Stimulated activated CD8-positive, alpha-beta memory T cell treated with anti-CD3 and anti-CD28 coated beads, Interleukin-4, amount 100 ng/mL, for 48 hours (primary cell): ENCODE data around the gene SCGB1C2.
"Not testable (repeated sequence)": the region's sequence is repeated elsewhere in the genome, so short reads cannot be mapped to it uniquely, and the experiment has no call there.

ENCODE experiments used
- DNase-seq: peaks from one replicate; pipeline ENCODE4 v3.0.0-alpha.2; 2020

Gene SCGB1C2

DNA sequence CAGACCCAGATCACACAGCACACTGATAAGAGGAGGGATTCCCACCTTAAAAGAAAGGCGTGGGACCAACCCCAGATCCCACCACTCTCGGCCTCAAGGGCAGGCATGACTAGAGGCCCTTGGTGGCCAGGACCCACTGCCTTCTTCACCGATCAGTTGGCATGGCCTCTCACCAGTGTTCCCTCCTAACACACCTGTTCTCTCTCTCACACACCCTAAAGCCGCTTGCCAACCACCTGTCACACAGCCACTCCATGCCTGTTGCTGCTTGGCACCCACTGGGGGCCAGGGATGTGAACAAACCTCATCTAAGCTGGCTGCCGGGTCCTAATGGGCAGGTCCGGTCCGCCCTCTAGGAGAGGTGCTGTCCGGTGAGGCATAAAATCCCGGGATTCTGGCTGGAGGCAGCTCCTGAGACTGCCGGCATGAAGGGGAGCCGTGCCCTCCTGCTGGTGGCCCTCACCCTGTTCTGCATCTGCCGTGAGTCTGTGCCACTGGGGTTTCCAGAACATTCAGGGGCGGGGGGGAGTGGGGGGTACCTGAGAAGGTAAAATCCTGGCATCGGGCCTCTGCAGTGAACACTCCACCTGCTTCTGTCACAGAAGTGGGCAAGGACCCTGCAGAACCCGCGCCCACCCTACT, at the start of gene SCGB1C2:
Gene SCGB1C2, plus strand, starts transcription at position 404 of the 642 bp plus-strand sequence. Its CDS starts 22 bp downstream, at position 426.
- not testable (repeated sequence) for DNase-seq

- not testable (repeated sequence) for DNase-seq
Observed at GRCh38 chr17:113111-113510, 24.3 kb upstream of the SCGB1C2 start.

GRCh38 chr17:118339-118917, 18.9 kb upstream of the SCGB1C2 start:
- DNase-seq = not testable (repeated sequence)

GRCh38 chr17:133932-134331, 3.4 kb upstream of the SCGB1C2 start:
- DNase-seq = peak; percentile 10

DNA sequence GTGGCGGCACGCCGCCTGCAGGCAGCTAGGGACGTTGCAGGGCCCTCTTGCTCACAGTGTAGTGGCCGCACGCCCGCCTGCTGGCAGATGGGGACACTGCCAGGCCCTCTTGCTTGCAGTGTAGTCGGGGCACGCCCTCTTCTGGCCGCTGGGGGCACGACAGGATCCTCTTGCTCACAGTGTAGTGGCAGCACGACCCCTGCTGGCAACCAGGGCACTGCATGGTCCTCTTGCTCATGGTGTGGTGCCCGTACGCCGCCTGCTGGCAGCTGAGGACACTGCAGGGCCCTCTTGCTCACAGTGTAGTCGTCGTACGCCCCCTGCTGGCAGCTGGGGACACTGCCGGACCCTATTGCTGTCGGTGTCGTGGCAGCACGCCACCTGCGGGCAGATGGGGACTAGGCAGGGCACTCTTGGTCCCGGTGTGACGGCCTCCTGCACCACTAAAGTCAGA, 3.0 kb upstream of the SCGB1C2 start:
- DNase-seq = peak; percentile 41

- DNase-seq = peak; percentile 14
Observed at GRCh38 chr17:135022-135421, 2.3 kb upstream of the SCGB1C2 start.

- DNase-seq = not testable (repeated sequence)
Observed at GRCh38 chr17:135895-136294, 1.5 kb upstream of the SCGB1C2 start.

- peak; percentile 85 for DNase-seq
Observed at GRCh38 chr17:136531-136930, 838 bp upstream of the SCGB1C2 start.

DNA sequence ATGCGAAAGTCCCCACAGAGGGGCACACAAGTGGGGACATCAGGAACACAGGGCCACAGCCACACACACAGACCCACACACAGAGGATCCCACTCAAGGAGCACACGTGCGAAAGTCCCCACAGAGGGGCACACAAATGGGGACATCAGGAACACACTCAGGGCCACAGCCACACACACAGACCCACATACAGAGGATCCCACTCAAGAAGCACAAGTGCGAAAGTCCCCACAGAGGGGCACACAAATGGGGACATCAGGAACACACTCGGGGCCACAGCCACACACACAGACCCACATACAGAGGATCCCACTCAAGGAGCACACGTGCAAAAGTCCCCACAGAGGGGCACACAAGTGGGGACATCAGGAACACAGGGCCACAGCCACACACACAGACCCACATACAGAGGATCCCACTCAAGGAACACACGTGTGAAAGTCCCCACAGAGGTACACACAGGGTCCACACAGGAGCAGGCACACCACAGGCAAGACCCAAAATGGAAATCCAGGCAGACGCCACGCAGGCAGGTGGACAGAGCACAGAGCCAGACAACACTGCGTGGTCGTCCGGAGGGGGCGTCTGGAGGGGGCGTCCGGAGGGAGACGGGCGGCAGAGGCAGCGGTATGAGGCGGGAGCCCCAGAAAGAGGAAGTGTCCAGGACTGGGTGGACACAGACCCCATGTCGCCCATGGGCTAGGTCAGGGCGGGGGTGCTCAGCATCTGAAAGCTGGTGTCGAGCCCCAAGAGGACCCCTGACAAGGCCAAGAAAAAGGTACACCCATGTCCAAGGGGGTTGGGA, 2.2 kb downstream of the SCGB1C2 start:
- DNase-seq = peak; percentile 6

DNA sequence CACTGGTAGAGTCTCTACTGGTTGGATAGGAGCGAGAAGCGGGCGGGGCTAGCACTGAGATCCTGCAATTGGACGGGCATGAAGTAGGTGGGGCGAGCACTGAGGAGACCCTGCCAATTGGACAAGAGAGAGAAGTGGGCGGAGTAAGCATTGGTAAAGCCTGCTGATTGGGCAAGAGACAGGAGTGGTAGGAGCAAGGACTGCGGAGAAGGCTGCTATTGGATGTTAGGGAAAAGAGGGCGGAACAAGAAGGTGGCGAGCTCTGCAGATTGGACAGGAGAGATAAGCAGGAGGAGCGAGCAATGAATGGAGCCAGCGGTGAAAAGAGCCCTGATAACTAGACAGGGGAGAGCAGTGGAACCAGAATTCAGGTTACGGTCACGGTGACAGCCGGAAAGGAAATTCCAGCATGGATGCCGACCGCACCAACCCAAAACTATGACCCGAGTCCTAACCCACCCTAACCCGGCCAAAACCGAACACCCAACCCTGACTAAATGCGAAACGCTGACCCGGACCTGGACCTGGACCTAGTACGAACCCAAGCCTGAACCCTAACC, 4.8 kb downstream of the SCGB1C2 start:
- peak; percentile 71 for DNase-seq

DNA sequence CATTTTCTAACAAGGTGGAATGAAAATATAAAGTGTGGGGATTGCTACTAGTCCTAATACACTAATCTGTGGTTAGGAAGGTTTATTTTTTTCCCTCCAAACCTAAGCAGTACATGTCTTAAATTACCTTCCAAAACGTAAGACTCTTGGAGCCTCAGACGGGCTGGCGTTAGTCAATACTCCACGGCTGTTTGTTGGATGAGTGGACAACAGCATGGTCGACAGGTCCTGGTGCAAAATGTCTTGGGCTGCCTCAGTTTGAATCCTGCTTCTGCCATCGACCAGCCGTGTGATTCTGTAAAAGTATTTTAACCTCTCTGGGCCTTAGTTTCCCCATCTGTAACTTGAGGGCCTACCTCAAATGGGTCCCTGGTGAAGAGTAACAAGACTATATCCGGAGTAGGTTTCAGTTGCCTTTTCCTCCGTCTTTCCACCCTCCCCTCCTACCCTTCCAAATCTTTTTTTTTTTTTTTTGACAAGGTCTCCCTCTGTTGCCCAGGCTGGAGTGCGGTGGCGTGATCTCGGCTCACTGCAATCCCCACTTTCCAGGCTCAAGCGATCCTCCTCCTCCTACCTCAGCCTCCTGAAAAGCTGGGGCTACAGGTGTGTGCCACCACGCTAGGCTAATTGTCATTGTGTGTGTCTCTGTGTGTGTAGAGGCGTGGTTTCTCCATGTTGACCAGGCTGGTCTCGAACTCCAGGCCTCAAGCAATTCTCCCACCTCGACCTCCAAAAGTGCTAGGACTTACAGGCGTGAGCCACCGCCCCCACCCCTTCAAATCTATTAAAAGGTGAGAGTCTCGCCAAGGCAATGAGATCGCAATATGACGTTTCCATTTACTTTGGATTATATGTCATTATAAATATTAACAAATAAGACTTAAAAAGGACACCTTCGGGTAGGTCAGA, 5.8 kb downstream of the SCGB1C2 start:
- peak; percentile 10 for DNase-seq

GRCh38 chr17:143785-144281, 6.5 kb downstream of the SCGB1C2 start:
- peak; percentile 94 for DNase-seq

DNA sequence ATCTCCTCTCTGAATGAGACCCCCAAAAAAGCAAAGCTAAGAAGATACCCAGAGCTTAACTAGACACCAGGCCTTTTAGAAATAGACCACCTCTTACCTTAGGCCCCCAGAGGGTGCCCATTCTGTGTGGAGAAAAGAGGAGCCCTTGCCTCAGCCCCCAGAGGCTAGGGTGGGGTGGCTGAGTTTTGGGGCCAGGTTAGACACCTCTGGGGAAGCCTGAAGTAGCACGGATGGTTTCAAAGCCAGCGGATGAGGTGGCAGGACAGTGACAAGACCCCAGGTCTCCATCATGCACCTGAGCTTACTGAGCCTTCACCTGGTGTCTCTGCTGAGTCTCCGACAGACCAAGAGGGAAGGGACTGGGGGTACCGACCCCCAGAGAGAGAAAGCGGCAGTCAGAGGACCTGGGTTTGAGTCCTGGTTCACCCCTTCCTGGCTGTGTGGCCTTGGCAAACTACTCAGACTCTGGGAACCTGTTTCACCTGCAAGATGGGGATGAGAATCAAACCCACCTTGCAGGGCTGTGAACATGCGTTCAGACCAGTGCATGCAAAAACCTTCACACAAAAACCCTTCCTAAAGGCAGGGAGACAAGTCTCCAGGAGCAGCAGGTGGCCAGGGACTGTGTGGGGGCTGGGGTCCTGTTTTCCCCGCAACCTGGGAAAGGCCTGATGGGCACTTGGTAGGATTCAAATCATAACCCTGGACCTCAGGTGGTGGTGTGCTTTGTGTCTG, 7.7 kb downstream of the SCGB1C2 start:
- DNase-seq = peak; percentile 18

DNA sequence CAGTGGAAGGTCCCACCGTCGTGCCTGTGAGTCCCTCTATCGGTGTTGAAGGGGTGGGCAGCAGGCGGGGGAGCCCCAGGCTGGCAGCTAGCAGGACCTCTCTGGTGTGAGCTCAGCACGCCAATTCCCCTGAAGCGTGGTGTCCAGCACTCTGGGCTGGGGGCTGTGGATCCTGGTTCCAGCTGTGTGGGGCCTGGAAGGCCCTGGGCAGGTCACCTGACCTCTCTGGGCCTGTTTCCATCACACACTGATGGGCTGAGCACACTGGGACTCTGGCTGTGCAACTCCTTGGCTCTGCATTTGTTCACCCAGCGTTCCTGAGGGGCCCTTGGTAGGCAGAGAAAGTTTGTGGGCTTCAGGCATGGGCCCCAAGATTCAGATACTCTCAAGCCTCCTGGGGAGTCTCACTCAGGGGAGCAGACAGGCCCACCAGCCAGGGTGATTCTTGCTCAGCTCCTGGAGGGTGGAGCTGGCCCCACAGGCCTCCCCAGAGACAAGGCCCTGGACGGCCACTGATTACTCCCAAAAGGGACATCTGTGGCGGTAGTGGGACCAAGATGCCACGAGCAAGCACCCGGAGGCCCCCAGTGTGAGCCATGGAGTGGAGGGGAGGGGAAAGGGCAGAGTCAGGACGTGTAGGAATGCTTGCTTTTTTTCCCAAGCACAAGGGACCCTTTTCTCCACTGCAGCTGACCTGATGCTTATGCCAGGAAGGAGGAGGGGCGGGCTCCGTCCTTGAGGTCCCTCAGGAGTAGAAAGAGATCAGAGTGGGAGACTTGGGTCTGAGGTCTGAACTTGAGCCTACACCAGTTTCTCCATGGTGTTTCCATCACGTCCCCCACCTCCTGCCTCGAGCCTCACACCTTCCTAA, 8.5 kb downstream of the SCGB1C2 start:
- DNase-seq = no peak

GRCh38 chr17:146546-146945, 9.2 kb downstream of the SCGB1C2 start:
- no peak for DNase-seq

- DNase-seq = no peak
Observed at GRCh38 chr17:146983-147761, 9.8 kb downstream of the SCGB1C2 start.

DNA sequence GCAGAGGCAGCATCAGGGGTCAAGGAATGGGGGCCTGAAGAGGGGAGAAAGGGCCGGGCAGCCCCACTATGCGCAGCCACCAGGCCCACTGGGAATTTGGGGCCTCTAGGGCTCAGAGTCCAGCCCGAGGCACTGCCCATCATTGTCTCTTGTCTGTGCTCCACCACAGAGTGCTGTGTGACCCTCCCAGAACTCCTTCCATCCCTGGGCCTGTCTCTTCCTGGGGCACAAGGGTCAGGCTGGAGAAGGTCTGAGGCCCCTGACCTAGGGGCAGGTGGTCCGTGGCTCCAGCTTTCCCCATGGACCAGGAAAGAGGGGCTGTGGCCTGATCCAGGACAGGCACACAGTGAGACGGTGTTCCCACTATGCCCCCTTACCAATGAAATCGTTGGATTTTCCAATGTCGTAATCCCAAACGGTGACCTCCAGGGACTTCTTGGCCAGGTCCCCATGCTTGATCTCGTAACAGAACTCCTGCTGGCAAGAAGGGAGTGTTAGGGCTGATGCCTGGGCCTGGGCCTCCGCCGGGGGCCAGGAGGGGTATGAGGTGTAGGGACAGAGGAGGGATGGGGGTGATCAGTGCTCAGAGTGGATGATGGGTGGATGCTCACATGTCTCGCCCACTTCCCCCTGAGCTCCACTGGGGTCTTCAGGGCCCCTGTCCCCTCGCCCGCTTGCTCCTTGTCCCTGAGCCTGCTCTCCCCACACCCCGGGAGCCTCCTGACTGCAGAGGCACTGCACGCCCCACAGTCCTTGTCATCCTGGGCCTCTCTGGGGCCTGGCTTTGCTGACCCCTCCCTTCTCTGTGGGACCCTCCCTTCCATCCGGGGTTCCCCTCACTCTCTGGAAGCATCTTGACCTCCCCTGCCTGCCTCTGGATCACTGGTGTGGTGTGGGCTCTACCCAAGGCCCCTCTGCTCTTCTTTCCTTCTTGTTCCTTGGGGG, 10.7 kb downstream of the SCGB1C2 start:
- DNase-seq = no peak

DNA sequence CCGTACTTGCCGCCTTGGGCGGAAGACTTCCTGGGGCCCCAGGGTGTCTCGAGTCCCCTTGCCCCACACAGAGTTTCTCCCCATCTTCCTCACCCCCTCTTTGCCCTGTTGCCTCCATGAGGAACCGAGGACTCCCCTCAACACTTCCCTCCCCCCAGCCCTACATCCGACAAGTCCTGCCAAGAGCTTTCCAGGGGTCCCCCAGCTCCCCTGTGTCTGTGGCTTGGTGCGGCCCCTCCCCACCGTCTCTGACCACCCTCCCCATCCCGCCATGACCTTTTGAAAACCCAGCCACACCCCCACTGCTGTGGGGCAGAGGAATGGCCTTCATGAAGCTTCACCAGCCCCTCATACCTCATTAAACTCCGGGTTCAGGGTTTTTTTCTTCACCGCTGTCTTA, 11.4 kb downstream of the SCGB1C2 start:
- DNase-seq = no peak
